Measurements from ENCODE around the gene KIF16B.
A peak's percentile ranks its signal among the peaks of the same experiment; 100 is the strongest.

Gene KIF16B

DNA sequence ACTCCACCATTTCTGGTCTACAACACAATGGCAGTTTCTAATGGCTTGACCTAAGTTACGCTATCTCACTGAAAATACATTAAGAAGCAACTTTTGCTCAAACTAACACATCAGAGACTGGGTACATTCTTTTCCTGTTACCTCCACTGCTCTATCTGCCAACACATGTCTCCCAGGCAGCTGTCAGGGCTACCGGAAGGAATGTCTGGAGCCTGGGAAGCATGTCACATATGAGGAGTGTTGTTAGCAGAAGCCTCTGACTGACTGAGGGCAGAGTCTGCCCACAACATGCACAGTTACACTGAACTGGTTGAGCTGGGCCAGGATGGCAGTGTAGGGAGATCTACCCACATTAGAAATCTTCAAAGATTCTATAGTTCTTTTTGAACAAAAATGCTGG is 264.5 kb downstream of the KIF16B start (continued):
- TF ChIP-seq ZBTB21 (tag by site-specific recombination; IDR thresholded peaks at IDR 0.05) (no peak), ZNF791 (tag by site-specific recombination; IDR thresholded peaks at IDR 0.05) (no peak), ZNF518A (tag by site-specific recombination; conservative IDR thresholded peaks at IDR 0.05; ENCODE audit: low read depth) (no peak)

GRCh38 chr20:16302818-16303217 is 270.4 kb downstream of the KIF16B start:
- no peaks in the 10 kb centered on the region for H3K9me3 ChIP-seq (ENCODE audit: control insufficient read depth, insufficient read depth, low read depth, low read length)
- H3K27ac ChIP-seq (ENCODE audit: extremely low read depth, low read depth, low read length): no peak overlapping the region
- CTCF ChIA-PET: no interaction called here
- POLR2A ChIA-PET: no interaction called here
- no peak overlapping the region for H3K4me3 ChIP-seq (ENCODE audit: low read depth, low read length)
- no peaks in the 10 kb centered on the region for H3K4me1 ChIP-seq (ENCODE audit: control insufficient read depth, insufficient read depth, low read length)
- TF ChIP-seq, protein P1, sequence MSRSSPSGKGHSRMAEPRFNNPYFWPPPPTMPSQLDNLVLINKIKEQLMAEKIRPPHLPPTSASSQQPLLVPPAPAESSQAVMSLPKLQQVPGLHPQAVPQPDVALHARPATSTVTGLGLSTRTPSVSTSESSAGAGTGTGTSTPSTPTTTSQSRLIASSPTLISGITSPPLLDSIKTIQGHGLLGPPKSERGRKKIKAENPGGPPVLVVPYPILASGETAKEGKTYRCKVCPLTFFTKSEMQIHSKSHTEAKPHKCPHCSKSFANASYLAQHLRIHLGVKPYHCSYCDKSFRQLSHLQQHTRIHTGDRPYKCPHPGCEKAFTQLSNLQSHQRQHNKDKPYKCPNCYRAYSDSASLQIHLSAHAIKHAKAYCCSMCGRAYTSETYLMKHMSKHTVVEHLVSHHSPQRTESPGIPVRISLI (tag by site-specific recombination; IDR thresholded peaks at IDR 0.05): no peak
- TF ChIP-seq SETDB1 (IDR thresholded peaks at IDR 0.05; ENCODE audit: insufficient read length, low read length): peak; percentile 90
- no peaks in the 10 kb centered on the region for H3K36me3 ChIP-seq (ENCODE audit: control insufficient read depth in 2 of 2, insufficient read depth in 1 of 2, low read length in 2 of 2)

- H3K27ac ChIP-seq (ENCODE audit: extremely low read depth, low read depth, low read length): no peak overlapping the region
- H3K4me1 ChIP-seq (ENCODE audit: control insufficient read depth, insufficient read depth, low read length): no peaks in the 10 kb centered on the region
- no peak overlapping the region for H3K4me3 ChIP-seq (ENCODE audit: low read depth, low read length)
- CTCF ChIA-PET: no interaction called here
- H3K36me3 ChIP-seq (ENCODE audit: control insufficient read depth in 2 of 2, insufficient read depth in 1 of 2, low read length in 2 of 2): no peaks in the 10 kb centered on the region
- no peaks in the 10 kb centered on the region for H3K9me3 ChIP-seq (ENCODE audit: control insufficient read depth, insufficient read depth, low read depth, low read length)
- no peak for TF ChIP-seq ZNF626 (tag by site-specific recombination; IDR thresholded peaks at IDR 0.05)
- no peak for TF ChIP-seq ZNF266 (tag by site-specific recombination; IDR thresholded peaks at IDR 0.05; ENCODE audit: low read depth)
- TF ChIP-seq ZNF426 (tag by site-specific recombination; IDR thresholded peaks at IDR 0.05): no peak
- no peak for TF ChIP-seq MEIS1 (CRISPR knock-in tag; IDR thresholded peaks at IDR 0.05; ENCODE audit: borderline replicate concordance)
- no peak for TF ChIP-seq ZBTB1 (tag by site-specific recombination; IDR thresholded peaks at IDR 0.05)
- TF ChIP-seq CTCF (tag by site-specific recombination; IDR thresholded peaks at IDR 0.05): no peak
- no peak for TF ChIP-seq ZNF48 (tag by site-specific recombination; IDR thresholded peaks at IDR 0.05)
- no peak for TF ChIP-seq RBAK (tag by site-specific recombination; IDR thresholded peaks at IDR 0.05)
- TF ChIP-seq ZNF776 (tag by site-specific recombination; IDR thresholded peaks at IDR 0.05; ENCODE audit: borderline replicate concordance): no peak
- no peak for TF ChIP-seq ZNF174 (tag by site-specific recombination; IDR thresholded peaks at IDR 0.05)
- no peak for TF ChIP-seq REPIN1 (tag by site-specific recombination; IDR thresholded peaks at IDR 0.05; ENCODE audit: low read depth)
- no peak for TF ChIP-seq ZNF16 (tag by site-specific recombination; IDR thresholded peaks at IDR 0.05; ENCODE audit: low read depth)
- no peak for TF ChIP-seq ZNF223 (tag by site-specific recombination; IDR thresholded peaks at IDR 0.05)
- TF ChIP-seq SP2 (tag by site-specific recombination; IDR thresholded peaks at IDR 0.05): no peak
- TF ChIP-seq ZNF2 (tag by site-specific recombination; IDR thresholded peaks at IDR 0.05): no peak
- no peak for TF ChIP-seq ZNF548 (tag by site-specific recombination; IDR thresholded peaks at IDR 0.05)
- TF ChIP-seq PRDM10 (tag by site-specific recombination; IDR thresholded peaks at IDR 0.05): no peak
- POLR2A ChIA-PET: no interaction called here
Measured at GRCh38 chr20:16301986-16302385, 271.3 kb downstream of the KIF16B start.

Measured in HEK293 (cell line).